K562 (cell line): ENCODE measurements around the gene STX1B. TPM values are rescaled to one million over a fixed set of nuclear protein-coding genes. Genes with fewer than 3 reads are reported as not detected.

Experiments
- ATAC-seq: fragments of 200-7000 bp; cut with Tn5 transposase; 3 replicates; pipeline ENCODE4 v1.9.1; 2020; ENCODE audit warnings: moderate library complexity
- BruUV-seq: library from RNA; stranded (reverse); fragments of 400-500 nt; replicated peaks from 2 replicates; lab custom pipeline; 2021; lab: Mats Ljungman, UMichigan
- CTCF ChIA-PET: fragments of 300-600 bp; formaldehyde crosslinking; extraction: SDS; loops from one replicate; lab custom pipeline; 2021; ENCODE audit warnings: low intra/inter-chr PET ratio; lab: Yijun Ruan, JAX
- POLR2A ChIA-PET: fragments of 300-600, 350-650 bp; sonication (Branson Sonifier 250); formaldehyde crosslinking; extraction: SDS; loops from one replicate; lab custom pipeline; 2021; ENCODE audit warnings: antibody characterized with exemption, inconsistent platforms; lab: Yijun Ruan, JAX
- DNase-seq, 4 experiments: peaks; one replicate each; pipeline versions ENCODE4 v3.0.0 to v3.0.0-alpha.2; 2011 to 2018; ENCODE audit warnings: low spot score in 3 of 4, mixed read lengths in 3 of 4; ENCODE audit errors: extremely low read depth in 1 of 4
- FAIRE-seq: peaks from 2 replicates; lab custom pipeline; 2011; peaks lifted over from hg19 to GRCh38; lab: Jason Lieb, UNC
- H2AFZ ChIP-seq: 2 replicates; pipeline ENCODE4 v1.6.0; 2011; ENCODE audit warnings: low read depth, low read length, control low read depth, inconsistent platforms
- H3K27ac ChIP-seq: fragments of 200-600 bp; 3 replicates; pipeline ENCODE4 v1.8.0; 2011; ENCODE audit warnings: low read depth, mild to moderate bottlenecking, control low read depth, inconsistent platforms, low read length, moderate library complexity, mixed read lengths; ENCODE audit errors: extremely low read depth
- H3K27me3 ChIP-seq, 2 experiments: fragments of 300-600 bp in 1 of 2; 2 replicates in 1 of 2; 3 replicates in 1 of 2; pipeline versions ENCODE4 v1.6.0 to v1.8.0; 2011; ENCODE audit warnings: inconsistent platforms in 2 of 2, low read length in 2 of 2, mild to moderate bottlenecking in 1 of 2, mixed read lengths in 1 of 2, moderate library complexity in 1 of 2; ENCODE audit not compliant: control insufficient read depth in 2 of 2, insufficient read depth in 2 of 2
- H3K36me3 ChIP-seq: fragments of 300-600 bp; 3 replicates; pipeline ENCODE4 v1.8.0; 2011; ENCODE audit warnings: mild to moderate bottlenecking, low read length, inconsistent platforms; ENCODE audit not compliant: control insufficient read depth, insufficient read depth
- H3K4me1 ChIP-seq, 2 experiments: fragments of 200-600 bp in 1 of 2; replicated peaks in 1 of 2; 2 replicates in 1 of 2; 3 replicates in 1 of 2; pipeline versions ENCODE4 v1.5.1 to v1.8.0; 2011; ENCODE audit warnings: inconsistent platforms in 2 of 2, low read length in 2 of 2, mild to moderate bottlenecking in 1 of 2, mixed read lengths in 1 of 2, moderate library complexity in 1 of 2; ENCODE audit not compliant: control insufficient read depth in 2 of 2, insufficient read depth in 2 of 2
- H3K4me2 ChIP-seq: 2 replicates; pipeline ENCODE4 v1.6.1; 2011; ENCODE audit warnings: low read length, control low read depth, inconsistent platforms, mixed read lengths; ENCODE audit not compliant: insufficient read depth
- H3K4me3 ChIP-seq: fragments of 200-600 bp; sonication (generic), shearing (Covaris generic); 2 replicates; pipeline ENCODE4 v1.5.1; 2016; ENCODE audit warnings: control low read depth, inconsistent platforms
- H3K79me2 ChIP-seq: fragments of 200-600 bp; 3 replicates; pipeline ENCODE4 v1.8.0; 2011; ENCODE audit warnings: low read length, inconsistent platforms; ENCODE audit not compliant: control insufficient read depth, insufficient read depth
- H3K9ac ChIP-seq, 2 experiments: 2 replicates each; pipeline versions ENCODE4 v1.6.0 to v1.6.1; 2011; ENCODE audit warnings: low read depth in 2 of 2, low read length in 2 of 2, control low read depth in 1 of 2, inconsistent platforms in 1 of 2, mild to moderate bottlenecking in 1 of 2, mixed read lengths in 1 of 2; ENCODE audit not compliant: insufficient read depth in 1 of 2
- H3K9me1 ChIP-seq: one replicate; pipeline ENCODE4 v1.6.0; 2011; ENCODE audit warnings: inconsistent platforms, mild to moderate bottlenecking, low read length, moderate library complexity; ENCODE audit not compliant: control insufficient read depth, insufficient read depth
- H3K9me3 ChIP-seq: replicated peaks from 2 replicates; pipeline ENCODE4 v1.5.1; 2011; ENCODE audit warnings: low read depth, low read length, inconsistent platforms; ENCODE audit not compliant: control insufficient read depth, insufficient read depth
- H4K20me1 ChIP-seq: replicated peaks from 2 replicates; pipeline ENCODE4 v1.6.1; 2011; ENCODE audit warnings: low read length, inconsistent platforms, mixed read lengths; ENCODE audit not compliant: control insufficient read depth, insufficient read depth
- HOMEZ ChIP-seq: fragments of 250-450 bp; sonication (Bioruptor Pico); IDR thresholded peaks from 2 replicates; pipeline ENCODE4 v1.4.0; 2020; ENCODE audit warnings: mild to moderate bottlenecking, moderate library complexity
- NONO ChIP-seq, 2 experiments: fragments of 200-400 bp in 1 of 2; fragments of 450-650 bp in 1 of 2; formaldehyde crosslinking in 1 of 2; IDR thresholded peaks; 2 replicates each; pipeline ENCODE4 v1.6.1; 2017; ENCODE audit warnings: low read depth in 2 of 2, mild to moderate bottlenecking in 2 of 2, moderate library complexity in 2 of 2, low read length in 1 of 2
- ZNF780A ChIP-seq: fragments of 250-450 bp; sonication (Bioruptor Pico); IDR thresholded peaks from 2 replicates; pipeline ENCODE4 v1.5.0; 2021; ENCODE audit warnings: mild to moderate bottlenecking
- WGBS: fragments of 100-300 bp; shearing (Covaris generic); methylation state at CpG from one replicate; pipeline ENCODE4 v1.1.6; 2016; ENCODE audit warnings: low coverage, mixed read lengths; ENCODE audit not compliant: insufficient coverage; ENCODE audit errors: missing lambda C conversion rate; 5-methylcytosine and 5-hydroxymethylcytosine counted together
- in situ Hi-C: fragments of 300-500 bp; cut with MboI; formaldehyde crosslinking; loops from 4 replicates; pipeline ENCODE4 v1.15.0; 2018; ENCODE audit warnings: inconsistent platforms, mixed read lengths
- intact Hi-C: fragments of 100-400 bp; cut with micrococcal nuclease; formaldehyde crosslinking; loops from 2 replicates; pipeline ENCODE4 v1.14.2; 2022
- polyA plus RNA-seq, 8 experiments: library from polyadenylated mRNA; depleted of rRNA in 4 of 8; stranded (reverse) in 5 of 8; unstranded in 3 of 8; fragments of >200 nt; fragmentation: Nextera tagmentation in 2 of 8; fragmentation: Illumina TruSeq in 1 of 8; extraction: Ambion mirVana in 2 of 8; extraction: Trizol in 1 of 8; gene quantifications; 2 replicates each; pipeline versions ENCODE4 v1.2.1 to v1.2.3, GENCODE V29; 2011 to 2014; ENCODE audit warnings: inconsistent platforms in 1 of 8, missing spikeins in 1 of 8
- total RNA-seq, 7 experiments: library from RNA; depleted of rRNA in 6 of 7; stranded (reverse); fragments of >200 nt in 6 of 7; fragmentation: Illumina TruSeq in 2 of 7; extraction: Trizol in 2 of 7; gene quantifications; 2 replicates each; pipeline versions ENCODE4 v1.2.1 to v1.2.3, GENCODE V29; 2011 to 2021; ENCODE audit warnings: low replicate concordance in 1 of 7
- TF ChIP-seq, protein P1 (sequence below): fragments of 250-450 bp; sonication (Bioruptor Pico); IDR thresholded peaks from 2 replicates; pipeline ENCODE4 v1.8.0; 2021; ENCODE audit warnings: mild to moderate bottlenecking, moderate library complexity

The STX1B gene
- total and polyA plus RNA-seq, 9 of the 15 experiments (the other 6 are each of a cell fraction or from before 2014, with no cell fraction given), result 0.07 to 2.5 (median 0.86) TPM

- H3K79me2 ChIP-seq, result no peaks in the 10 kb centered on the region
- no peak overlapping the region for H3K4me3 ChIP-seq
- no peaks in the 10 kb centered on the region for H3K27me3 ChIP-seq
- no peaks in the 10 kb centered on the region for H3K9me3 ChIP-seq
- intact Hi-C loops, result no loop called here
- in situ Hi-C loops, result no loop called here
- DNase-seq (no peak), FAIRE-seq (no peak), ATAC-seq (no peak)
- H3K9me1 ChIP-seq, result no peaks in the 10 kb centered on the region
- 56% methylated on average over 10 of the region's 10 CpGs for WGBS
- peaks cover 37 to 40% of the 10 kb centered on the region in 2 experiments for H3K4me1 ChIP-seq
- TF ChIP-seq, protein P1, sequence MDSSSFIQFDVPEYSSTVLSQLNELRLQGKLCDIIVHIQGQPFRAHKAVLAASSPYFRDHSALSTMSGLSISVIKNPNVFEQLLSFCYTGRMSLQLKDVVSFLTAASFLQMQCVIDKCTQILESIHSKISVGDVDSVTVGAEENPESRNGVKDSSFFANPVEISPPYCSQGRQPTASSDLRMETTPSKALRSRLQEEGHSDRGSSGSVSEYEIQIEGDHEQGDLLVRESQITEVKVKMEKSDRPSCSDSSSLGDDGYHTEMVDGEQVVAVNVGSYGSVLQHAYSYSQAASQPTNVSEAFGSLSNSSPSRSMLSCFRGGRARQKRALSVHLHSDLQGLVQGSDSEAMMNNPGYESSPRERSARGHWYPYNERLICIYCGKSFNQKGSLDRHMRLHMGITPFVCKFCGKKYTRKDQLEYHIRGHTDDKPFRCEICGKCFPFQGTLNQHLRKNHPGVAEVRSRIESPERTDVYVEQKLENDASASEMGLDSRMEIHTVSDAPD (CRISPR knock-in tag), result no peak
- no peak for TF ChIP-seq ZNF780A
- no peak for TF ChIP-seq HOMEZ (CRISPR knock-in tag)
- no peak for TF ChIP-seq NONO (IDR thresholded peaks at IDR 0.05; ENCODE audit: low read depth in 2 of 2, low read length in 1 of 2)
- POLR2A ChIA-PET, result interaction anchor here (0.6 to 2.1 kb wide), 6 partner anchors 21 to 454 kb away, joined by 3 to 13 read pairs (median 3); partner anchors contain the start of genes FUS and PYCARD
- no peak overlapping the region for H3K4me2 ChIP-seq
- H3K27ac ChIP-seq, result no peak overlapping the region
- no peaks in the 10 kb centered on the region for H3K36me3 ChIP-seq
- H2AFZ ChIP-seq, result peak overlapping the region; percentile 20; the same call in 1 of the 2 replicates
- peak overlapping the region in 1 of 2 experiments; percentile 82; a peak in 2 of 4 replicates for H3K9ac ChIP-seq
- CTCF ChIA-PET, result no interaction called here
- no TSS peak for BruUV-seq
- H4K20me1 ChIP-seq, result no peaks in the 10 kb centered on the region
Measured at GRCh38 chr16:31002250-31002700, 8.2 kb downstream of the STX1B start.
